HG02642 (cell line): ENCODE results near the gene ZNF423.
A peak's percentile ranks its signal among the peaks of the same experiment; 100 is the strongest.
"Not testable (repeated sequence)": the region's sequence is repeated elsewhere in the genome, so short reads cannot be mapped to it uniquely, and the experiment has no call there.

Source experiments
- ATAC-seq: cut with Tn5 transposase; IDR thresholded peaks from one replicate; pipeline ENCODE4 v1.9.1; 2021; ENCODE audit warnings: mild to moderate bottlenecking; ENCODE audit not compliant: unreplicated experiment, poor library complexity

ZNF423 gene

DNA sequence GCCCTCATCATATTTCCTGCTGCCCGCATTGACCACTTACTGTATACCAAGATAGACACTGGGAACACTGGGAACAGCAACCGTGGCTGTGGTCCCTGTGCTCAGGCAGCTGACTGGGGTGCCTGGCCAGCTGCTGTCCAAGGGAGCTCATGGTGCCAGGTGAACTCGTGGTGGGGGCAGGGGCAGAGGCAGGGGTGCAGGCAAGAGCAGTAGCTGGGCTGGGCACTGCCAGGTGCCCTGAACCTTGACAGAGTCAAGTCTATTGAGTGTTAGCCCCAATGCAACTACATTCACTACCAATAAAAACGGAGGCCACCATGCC lies 279.8 kb downstream of the ZNF423 start:
- ATAC-seq: no peak

DNA sequence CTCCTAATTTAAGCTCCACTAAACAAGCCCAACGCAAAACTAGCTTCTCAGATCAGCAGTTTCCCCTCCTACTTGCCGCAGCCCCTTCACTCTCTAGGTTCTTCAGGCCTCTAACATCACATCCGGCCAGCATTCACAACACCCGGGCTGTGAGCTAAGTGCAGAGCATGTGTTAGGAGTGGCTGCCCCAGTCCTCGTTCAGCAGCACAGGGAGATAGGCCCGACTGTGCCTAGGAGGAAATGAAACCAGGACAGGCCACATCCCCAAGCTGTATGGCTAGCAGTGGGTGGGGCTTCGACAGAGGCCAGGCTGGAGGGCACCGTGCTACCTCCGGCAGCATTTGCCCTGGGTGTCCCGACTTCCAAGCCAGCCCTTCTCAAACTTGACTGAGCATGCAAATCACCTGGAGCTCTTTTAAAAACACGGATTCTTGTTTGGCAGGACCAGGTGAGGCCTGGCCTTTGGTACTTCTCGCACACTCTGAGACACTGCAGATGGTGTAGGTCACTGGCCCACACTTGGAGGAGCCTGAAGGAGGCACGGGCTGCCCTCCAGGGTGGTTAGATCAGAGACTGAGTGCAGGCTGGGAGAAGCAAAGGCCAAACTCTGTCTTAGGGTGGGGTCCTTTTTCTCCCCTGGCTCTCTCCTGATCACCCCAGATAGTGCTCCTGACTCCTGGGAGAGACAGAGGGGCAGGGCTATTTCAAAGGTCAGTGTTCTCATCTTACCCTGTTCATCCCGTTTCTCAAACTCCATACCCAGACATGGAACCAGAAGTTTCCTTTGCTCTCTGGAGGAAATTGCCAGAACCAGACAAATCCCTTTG lies 280.4 kb downstream of the ZNF423 start:
- ATAC-seq: peak; percentile 96

DNA sequence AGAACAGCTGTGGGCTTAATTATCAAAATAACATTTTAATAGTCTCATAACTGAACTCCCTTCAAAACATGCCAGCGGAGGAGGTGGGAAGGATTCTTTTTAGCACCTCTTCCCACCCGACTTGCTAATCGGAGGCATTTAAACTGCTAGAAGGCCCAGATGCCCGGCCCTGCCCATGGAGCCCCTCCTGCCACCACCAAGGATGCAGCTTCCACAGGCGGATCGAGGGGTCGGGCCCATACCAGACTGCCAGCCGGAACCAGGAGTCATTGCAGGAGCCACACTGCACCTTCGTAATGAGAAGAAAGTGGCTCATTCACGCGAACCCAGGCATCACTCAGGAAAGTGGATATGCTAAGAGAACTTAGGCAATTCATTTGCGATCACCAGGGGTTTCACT lies 281.1 kb downstream of the ZNF423 start:
- no peak for ATAC-seq

- ATAC-seq: no peak
These were observed 288.0 kb downstream of the ZNF423 start for GRCh38 chr16:49567950-49568349.

DNA sequence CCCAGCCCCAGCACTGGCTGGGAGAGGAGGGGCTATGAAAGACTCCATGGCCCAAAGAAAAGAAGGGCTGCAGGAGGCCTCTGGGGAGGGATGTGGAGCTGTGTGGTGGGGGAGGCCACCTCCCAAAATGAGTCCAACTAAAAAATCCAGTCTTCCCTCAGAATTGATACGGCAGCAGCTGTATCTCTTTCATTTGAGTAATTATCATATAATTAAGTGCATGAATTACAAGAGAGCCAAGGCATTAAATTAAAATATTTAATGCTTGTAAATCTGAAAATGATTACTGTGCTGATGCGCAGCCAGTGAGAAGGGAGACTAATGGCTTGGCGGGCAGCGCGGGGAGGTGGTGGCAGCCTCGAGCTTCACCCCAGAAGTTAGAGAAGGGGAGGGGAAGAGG lies 289.5 kb downstream of the ZNF423 start:
- no peak for ATAC-seq

- ATAC-seq: no peak
These were observed 291.2 kb downstream of the ZNF423 start for GRCh38 chr16:49564496-49565229.

DNA sequence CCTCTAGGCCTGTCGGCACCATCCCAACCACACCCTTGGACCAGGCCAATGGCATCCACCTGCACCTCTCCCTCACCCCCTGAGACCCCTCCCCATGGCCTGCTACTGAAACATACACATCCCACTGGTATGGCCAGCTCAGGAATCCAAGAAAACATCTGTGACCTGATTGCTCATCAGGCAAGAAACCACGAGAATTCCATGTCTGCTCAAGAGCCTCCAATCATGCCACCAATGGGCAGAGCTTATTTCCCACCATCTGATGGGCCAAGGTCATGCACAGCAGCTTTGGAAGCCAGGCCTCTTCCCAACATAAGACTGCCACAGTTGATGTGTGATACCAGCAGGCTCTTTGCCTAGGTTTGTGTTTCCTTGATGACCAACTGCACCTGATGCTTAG lies 292.2 kb downstream of the ZNF423 start:
- no peak for ATAC-seq

DNA sequence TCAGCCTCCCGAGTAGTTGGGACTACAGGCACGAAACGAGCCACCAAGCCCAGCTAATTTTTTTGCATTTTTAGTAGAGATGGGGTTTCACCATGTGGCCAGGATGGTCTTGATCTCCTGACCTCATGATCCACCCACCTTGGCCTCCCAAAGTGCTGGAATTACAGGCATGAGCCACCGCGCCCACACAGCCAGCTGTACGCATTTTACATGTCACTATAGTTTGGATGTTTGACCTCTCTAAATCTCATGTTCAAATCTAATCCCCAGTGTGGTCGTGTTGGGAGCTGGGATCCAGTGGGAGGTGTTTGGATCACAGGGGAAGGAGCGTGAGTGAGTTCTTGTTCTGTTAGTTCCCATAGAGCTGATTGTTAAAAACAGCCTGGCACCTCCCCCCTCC lies 293.0 kb downstream of the ZNF423 start:
- not testable (repeated sequence) for ATAC-seq

- ATAC-seq: no peak
These were observed 293.7 kb downstream of the ZNF423 start for GRCh38 chr16:49562228-49562627.

GRCh38 chr16:49560004-49560830 lies 295.7 kb downstream of the ZNF423 start:
- ATAC-seq: no peak

DNA sequence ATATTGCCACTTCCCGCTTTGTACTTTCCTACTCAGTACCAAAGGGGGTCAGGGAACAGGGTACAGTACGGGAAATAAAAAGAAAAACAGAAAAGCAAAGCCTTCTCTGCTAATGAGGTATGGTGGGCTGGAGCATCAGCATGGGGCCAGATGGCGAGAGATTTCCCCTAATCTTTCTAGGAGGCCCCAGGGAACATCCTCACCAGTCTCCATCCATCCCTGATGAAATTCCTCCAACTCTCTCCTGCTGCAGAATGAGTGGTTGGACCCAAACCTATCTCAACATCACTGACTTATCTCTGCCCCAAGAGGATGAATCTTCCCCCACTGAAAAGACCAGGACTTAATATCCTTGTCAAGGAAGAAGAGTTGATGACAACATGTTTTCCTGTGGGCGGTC lies 296.7 kb downstream of the ZNF423 start:
- no peak for ATAC-seq

- no peak for ATAC-seq
These were observed 297.5 kb downstream of the ZNF423 start for GRCh38 chr16:49558451-49558850.

DNA sequence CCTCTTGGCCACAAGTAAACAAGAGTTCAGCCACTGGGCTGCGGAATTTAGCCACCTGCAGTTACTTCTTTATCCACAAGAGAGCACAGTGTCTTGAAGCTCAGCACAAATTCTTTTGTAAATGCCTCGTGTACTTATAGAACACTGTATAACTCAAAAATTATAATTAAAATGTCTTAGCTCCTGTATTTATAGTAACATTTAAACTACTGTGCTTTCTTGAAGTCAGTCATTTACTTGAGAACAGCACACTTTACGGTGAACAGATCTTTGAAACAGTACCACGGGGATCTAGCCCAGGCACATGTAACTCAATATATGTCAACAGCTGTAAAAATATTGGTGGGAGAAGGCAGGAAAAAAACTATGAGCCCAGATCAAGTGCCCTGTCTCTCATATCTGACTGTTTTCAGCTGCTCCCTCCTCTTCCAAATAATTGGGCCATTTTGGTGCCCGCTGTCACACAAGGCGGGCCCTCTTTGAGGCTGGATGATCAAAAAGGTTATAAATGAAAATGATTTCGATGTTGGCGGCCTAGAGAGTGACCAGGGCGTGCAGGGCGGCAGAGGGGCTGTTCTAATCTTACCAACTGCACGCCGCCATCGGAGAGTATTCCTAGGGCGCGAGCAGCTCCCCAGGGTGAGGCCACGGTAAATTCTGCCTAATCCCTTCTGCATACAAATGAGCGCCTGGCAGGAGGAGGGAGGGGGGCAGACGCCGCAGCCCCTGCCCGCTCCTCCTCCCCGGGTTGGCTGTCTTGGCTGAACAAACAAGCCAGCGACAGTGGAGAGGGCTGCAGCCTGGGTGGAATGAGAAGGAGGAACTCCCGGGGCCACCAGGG lies 299.1 kb downstream of the ZNF423 start:
- no peak for ATAC-seq

DNA sequence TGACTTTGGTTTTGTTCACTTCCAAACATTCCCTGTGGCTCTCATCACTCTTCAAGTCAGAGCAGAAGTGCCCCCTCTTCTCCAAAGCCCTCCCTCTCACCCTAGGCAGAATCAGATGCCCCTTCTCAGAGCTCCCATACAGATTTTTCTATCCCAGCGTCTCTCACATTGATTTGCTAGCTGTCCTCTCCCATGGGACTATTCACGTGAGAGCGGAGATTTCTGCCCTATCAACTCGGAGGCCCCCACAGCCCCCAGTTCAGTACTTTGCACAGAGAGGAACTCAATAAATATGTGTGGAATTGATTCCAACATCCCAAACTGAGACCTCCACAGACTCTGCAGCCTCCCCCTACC lies 299.7 kb downstream of the ZNF423 start:
- no peak for ATAC-seq

DNA sequence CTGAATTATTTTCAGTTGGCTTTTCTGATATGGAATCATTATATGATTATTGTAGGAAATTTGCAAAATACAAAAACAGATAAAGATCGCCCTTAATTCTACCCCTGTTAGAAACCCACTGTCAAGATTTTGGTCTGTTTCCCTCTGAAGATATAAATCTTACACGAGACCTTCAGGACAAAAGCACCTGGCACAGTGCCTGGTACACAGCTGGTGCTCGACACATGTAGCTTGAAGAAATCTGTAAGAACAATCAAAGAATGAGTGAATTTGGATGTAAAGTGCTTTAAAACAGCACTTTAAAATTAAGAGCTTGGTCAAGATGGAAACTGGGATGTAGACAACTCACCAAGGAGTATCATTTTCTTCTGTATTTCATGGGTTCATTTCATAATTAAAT lies 301.2 kb downstream of the ZNF423 start:
- ATAC-seq: no peak

GRCh38 chr16:49552313-49552928 lies 303.5 kb downstream of the ZNF423 start:
- no peak for ATAC-seq

DNA sequence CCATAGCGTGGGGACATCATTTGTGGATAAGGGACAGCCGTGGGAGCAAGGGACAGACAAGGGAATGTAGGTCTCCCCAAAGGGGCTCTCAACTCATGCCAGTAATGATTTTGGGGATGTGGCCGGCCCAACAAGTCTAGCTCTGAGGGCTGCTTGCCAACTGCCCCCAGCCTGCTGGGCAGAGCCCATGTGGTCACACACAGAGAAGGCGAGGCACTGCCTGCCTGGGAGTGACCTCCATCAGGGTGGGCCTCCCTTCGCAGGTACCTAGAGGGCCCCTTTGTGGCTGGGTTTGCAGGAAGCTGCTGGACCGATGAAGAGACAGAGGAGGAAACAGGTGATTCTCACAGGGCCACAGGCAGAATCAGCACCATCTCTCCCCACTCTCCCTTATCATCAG lies 305.2 kb downstream of the ZNF423 start:
- no peak for ATAC-seq

- ATAC-seq: no peak
These were observed 305.8 kb downstream of the ZNF423 start for GRCh38 chr16:49550140-49550539.

DNA sequence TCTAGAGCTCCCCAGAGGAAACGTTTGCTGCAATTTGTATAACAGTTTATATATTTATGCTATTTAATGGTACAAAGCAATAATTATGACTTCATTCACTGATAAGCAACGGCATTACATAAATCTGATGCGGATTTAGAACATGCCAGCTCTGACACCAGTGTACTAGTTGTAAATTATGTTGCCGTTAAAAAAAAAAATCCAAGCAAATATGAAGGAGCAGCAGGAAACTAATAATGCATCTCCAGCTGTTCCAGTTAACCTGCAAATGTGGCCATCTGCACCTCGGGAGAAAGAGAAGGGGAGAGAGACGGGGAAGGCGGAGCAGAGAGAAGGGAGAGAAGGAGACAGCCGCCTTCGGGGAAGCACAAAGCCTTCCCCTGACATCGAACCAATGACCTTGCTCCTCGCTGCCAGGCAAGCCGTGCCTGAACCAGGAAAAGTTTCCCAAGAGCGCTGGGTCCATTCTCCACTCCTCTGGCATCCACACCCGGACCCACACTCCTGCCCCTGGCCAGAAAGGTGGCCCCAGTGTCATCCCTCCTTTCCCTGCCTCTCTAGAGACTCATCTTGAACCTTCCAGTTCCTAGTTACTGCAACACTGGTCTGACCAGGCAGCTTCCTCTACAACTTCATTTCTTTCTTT lies 307.5 kb downstream of the ZNF423 start:
- ATAC-seq: no peak
